BE2C (cell line): ENCODE data around the gene LGI2.
"Not testable (repeated sequence)": the region's sequence is repeated elsewhere in the genome, so short reads cannot be mapped to it uniquely, and the experiment has no call there.

Source experiments
- DNase-seq: peaks from one replicate; pipeline ENCODE4 v3.0.0-alpha.2; 2020
- H3K27me3 ChIP-seq: fragments of 250-450 bp; sonication (Bioruptor Pico); 2 replicates; pipeline ENCODE4 v1.5.1; 2020; ENCODE audit warnings: mild to moderate bottlenecking
- H3K36me3 ChIP-seq: fragments of 250-450 bp; sonication (Bioruptor Pico); 2 replicates; pipeline ENCODE4 v1.5.1; 2020; ENCODE audit warnings: mild to moderate bottlenecking
- H3K4me1 ChIP-seq: fragments of 250-450 bp; sonication (Bioruptor Pico); 2 replicates; pipeline ENCODE4 v1.5.1; 2020
- H3K4me3 ChIP-seq: 2 replicates; pipeline ENCODE4 v1.5.1; 2011; ENCODE audit warnings: low read depth, low read length
- H3K9me3 ChIP-seq: fragments of 250-450 bp; sonication (Bioruptor Pico); 2 replicates; pipeline ENCODE4 v1.5.1; 2020
- CTCF ChIP-seq: IDR thresholded peaks from 2 replicates; pipeline ENCODE4 v1.5.1; 2012; ENCODE audit warnings: mild to moderate bottlenecking, low read depth, low read length

LGI2 gene

DNA sequence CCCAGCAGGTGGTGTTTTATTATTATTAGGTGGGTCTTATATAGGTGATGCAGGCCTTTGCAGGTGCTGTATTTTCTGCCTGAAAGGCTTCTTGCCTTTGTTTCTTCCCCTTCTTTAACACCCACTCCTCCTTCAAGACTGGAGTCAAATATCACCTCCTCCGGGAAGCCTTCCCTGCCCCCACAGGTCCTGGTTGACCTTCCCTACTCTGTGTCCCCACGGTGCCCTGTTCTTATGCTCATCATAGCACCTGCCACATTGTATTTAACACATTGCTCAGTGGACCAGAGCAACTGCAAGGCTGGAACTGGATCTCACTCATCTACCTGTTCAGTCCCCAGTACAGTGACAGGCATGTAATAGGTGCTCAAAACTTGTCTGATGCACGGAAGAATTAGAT, 39.8 kb upstream of the LGI2 start:
- no peak overlapping the region for H3K4me3 ChIP-seq
- no peak for DNase-seq
- no peak for TF ChIP-seq CTCF
- no peaks in the 10 kb centered on the region for H3K36me3 ChIP-seq
- H3K4me1 ChIP-seq = no peaks in the 10 kb centered on the region
- H3K9me3 ChIP-seq = no peaks in the 10 kb centered on the region
- peaks cover 6% of the 10 kb centered on the region for H3K27me3 ChIP-seq

- Histone ChIP-seq H3K4me1 (no peaks in the 10 kb centered on the region), H3K9me3 (no peaks in the 10 kb centered on the region), H3K4me3 (no peak overlapping the region), H3K36me3 (no peaks in the 10 kb centered on the region), H3K27me3 (no peaks in the 10 kb centered on the region)
- TF ChIP-seq CTCF = no peak
- DNase-seq = no peak
Observed at GRCh38 chr4:25069014-25069413, 38.3 kb upstream of the LGI2 start.

DNA sequence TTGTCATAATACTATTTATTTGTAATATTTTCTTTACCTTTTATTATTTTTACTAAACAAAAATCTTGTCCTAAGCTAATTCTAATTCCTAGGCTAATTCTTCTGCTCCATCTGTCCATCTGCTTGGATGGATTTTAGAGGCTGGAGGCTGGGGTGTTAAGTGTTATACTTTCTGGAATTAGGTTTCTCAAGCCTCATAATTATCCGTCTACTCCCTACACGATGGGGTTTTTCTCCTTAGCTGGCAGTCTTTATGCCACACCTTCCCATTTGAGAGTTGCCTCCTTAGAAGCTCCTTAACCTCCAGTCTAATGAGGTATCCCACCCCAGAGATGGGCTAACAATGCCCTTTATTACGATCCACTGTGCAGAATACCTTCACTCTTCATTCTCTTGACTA, 37.6 kb upstream of the LGI2 start:
- Histone ChIP-seq H3K36me3 (no peaks in the 10 kb centered on the region), H3K27me3 (no peaks in the 10 kb centered on the region), H3K9me3 (no peaks in the 10 kb centered on the region), H3K4me1 (no peaks in the 10 kb centered on the region), H3K4me3 (no peak overlapping the region)
- no peak for TF ChIP-seq CTCF
- DNase-seq = no peak

DNA sequence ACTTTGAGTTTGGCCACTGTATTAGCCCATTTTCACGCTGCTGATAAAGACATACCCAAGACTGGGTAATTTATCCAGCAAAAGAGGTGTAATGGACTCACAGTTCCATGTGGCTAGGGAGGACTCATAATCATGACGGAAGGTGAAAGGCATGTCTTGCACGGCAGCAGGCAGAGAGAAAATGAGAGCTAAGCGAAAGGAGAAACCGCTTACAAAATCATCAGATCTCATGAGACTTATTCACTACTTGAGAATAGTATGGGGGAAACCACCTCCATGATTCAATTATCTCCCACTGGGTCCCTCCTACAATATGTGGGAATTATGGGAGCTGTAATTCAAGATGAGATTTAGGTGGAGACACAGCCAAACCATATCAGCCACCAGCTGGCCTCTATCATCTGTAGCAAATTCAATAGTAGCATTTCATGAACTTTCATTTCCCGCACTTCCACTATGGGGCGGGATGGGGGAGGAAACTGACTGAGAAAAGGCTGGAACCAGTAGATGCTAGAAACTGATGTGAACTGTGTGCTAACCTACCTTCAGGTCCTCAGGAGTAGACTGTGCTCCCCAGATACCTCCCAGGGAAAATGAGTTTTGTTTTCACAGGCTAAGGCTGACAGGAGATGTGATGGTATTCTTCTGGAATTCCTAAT, 35.3 kb upstream of the LGI2 start:
- H3K4me1 ChIP-seq = no peaks in the 10 kb centered on the region
- H3K36me3 ChIP-seq = no peaks in the 10 kb centered on the region
- H3K9me3 ChIP-seq = no peaks in the 10 kb centered on the region
- H3K27me3 ChIP-seq = no peaks in the 10 kb centered on the region
- DNase-seq = no peak
- no peak for TF ChIP-seq CTCF
- no peak overlapping the region for H3K4me3 ChIP-seq

DNA sequence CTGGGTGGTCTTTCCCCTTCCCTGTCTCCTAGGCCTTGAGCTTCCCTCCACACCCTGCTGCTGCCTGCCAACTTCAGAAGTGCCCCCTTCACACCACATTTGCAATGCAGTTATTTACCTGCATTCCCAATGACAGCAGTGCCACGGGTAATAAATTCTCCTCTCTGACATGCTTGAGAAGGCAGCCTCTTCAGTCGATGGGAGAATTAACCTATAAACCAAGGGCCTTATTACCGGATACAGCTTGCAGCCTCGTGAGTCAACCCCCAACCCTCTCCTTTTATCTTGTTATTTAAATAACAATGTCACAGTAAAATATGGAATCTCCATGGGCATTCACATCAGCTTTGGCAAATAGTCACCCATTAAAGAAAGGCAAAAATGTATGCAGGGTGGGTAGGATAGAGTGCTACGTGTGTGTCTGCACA, 34.7 kb upstream of the LGI2 start:
- H3K36me3 ChIP-seq = no peaks in the 10 kb centered on the region
- no peaks in the 10 kb centered on the region for H3K9me3 ChIP-seq
- no peak overlapping the region for H3K4me3 ChIP-seq
- TF ChIP-seq CTCF = no peak
- no peaks in the 10 kb centered on the region for H3K27me3 ChIP-seq
- no peak for DNase-seq
- no peaks in the 10 kb centered on the region for H3K4me1 ChIP-seq

DNA sequence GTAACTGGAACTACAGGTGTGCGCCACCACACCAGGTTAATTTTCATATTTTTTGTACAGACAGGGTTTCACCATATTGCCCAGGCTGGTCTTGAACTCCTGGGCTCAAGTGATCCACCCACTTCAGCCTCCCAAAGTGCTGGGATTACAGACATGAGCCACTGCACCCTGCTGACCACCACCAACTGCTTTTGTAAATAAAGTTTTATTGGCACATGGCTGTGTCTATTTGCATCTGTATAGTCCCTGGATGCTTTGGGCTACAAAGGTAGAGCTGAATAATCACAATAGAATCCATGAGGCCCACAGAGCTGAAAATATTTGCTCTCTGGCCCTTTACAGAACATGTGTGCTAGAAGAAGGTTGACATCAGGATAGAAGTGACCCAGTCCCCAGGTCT, 33.7 kb upstream of the LGI2 start:
- H3K27me3 ChIP-seq, H3K9me3 ChIP-seq, DNase-seq, H3K36me3 ChIP-seq, H3K4me1 ChIP-seq, H3K4me3 ChIP-seq: not testable (repeated sequence)

DNA sequence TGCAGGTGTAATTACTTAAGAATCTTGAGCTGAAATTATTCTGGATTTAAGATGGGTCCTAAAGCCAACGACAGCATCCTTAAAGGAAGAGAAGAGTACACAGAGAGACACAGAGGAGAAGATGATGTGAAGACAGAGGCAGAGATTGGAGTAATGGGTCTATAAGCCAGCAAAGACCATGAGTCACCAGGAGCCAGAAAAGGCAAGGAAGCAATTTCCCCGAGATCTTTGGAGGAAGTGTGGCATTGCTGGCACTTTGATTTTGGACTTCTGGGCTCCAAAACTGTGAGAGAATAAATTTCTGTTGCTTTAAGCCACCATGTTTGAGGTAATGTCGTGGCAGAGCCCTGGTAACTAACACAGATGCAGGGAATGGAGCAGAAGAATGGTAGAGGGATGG, 32.4 kb upstream of the LGI2 start:
- no peak for DNase-seq

More for the DNA sequence above, 32.4 kb upstream of the LGI2 start:
- no peaks in the 10 kb centered on the region; the same call in 1 of the 2 replicates for H3K9me3 ChIP-seq
- TF ChIP-seq CTCF = no peak
- H3K36me3 ChIP-seq = no peaks in the 10 kb centered on the region
- no peaks in the 10 kb centered on the region for H3K27me3 ChIP-seq
- no peak overlapping the region for H3K4me3 ChIP-seq
- no peaks in the 10 kb centered on the region for H3K4me1 ChIP-seq
